Left ventricle myocardium superior (tissue), 1 donor: ENCODE results near the gene LMAN2L. TPM values are rescaled to one million over a fixed set of nuclear protein-coding genes. Genes with fewer than 3 reads are reported as not detected.
"Not testable (repeated sequence)": the region's sequence is repeated elsewhere in the genome, so short reads cannot be mapped to it uniquely, and the experiment has no call there.

Experiments used
- ATAC-seq: fragments of 200-7000 bp; cut with Tn5 transposase; one replicate; pipeline ENCODE4 v1.9.1; 2020; ENCODE audit warnings: mild to moderate bottlenecking, moderate library complexity
- DNase-seq: peaks from one replicate; pipeline ENCODE4 v3.0.0-alpha.2; 2020
- intact Hi-C: fragments of 100-400 bp; cut with micrococcal nuclease; formaldehyde crosslinking; loops from one replicate; pipeline ENCODE4 v1.11.0; 2022
- total RNA-seq: library from RNA; stranded (reverse); fragmentation: NEBNext Ultra II Directional; extraction: Animal tissue kit (Norgen Biotek cat#: 25700); gene quantifications from one replicate; pipeline ENCODE4 v1.2.1, GENCODE V29; 2021
- donor health status: DM: no; HTN: yes; CAD: no; lungs with severe emphysema.

Gene LMAN2L
- total RNA-seq, 1 donor from 2014 or later, result 25.5 TPM

DNA sequence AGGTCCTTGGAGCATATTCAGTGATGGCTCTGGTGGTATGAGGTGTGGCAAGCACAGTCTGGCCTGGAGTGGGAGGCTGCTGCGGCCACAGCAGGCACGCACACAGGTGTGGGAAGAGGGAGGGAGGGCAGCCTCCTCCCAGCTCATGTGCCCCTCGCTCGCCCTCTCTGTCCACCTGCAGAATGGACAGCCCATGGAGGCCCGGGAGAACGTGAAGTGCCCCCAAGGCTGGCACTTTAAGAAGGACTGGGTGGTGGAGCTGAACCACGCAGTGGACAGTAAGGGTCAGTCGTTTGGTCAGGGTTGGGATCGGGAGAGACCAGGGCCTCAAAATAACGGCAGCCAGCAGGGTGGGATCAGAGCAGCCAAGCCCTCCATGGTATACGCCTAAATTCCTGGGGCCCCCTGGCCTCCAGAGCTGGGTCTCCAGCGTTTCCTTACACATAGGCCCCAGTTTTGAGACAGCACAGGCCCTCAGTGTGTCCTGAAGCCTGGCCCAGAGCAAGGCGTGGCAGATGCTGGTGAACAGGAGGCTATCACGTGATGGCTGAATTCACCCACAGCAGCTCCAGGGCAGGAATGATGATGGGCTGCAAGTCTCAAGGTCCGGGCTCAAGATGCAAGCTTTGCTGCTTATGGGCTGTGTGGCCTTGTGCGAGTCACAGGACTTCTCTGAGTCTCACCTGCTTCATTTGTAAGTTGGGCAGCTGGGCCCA, 49.4 kb downstream of the LMAN2L start:
- DNase-seq, result no peak
- intact Hi-C loops, result no loop called here
- ATAC-seq, result no peak

DNA sequence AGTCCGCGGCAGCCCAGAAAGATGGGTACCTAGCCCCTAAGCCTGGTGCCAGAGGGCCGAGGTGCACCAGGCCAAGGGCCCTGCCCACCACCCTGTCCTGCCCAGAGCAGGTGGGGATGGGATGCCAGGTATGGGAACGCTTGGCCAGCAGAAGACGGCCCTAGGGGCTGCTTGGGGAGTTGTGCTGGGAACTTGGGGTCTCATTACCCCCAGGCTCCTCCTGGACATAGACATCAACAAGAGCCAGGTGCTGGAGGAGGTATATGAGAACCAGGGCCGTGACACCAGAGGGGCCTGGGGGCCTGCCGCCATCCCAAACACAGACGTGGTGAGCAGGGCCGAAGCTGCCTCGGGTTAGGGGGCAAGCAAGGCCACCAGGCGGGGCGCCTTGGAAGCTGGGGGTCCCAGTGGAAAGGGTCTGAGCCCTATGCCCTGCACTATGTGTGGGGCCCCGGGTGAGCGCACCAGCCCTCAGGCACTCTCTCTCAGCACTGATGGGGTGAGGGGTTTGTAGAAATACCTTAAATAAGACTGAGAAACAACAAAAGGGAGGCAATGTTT, 50.4 kb downstream of the LMAN2L start:
- intact Hi-C loops, result no loop called here
- no peak for ATAC-seq
- no peak for DNase-seq

DNA sequence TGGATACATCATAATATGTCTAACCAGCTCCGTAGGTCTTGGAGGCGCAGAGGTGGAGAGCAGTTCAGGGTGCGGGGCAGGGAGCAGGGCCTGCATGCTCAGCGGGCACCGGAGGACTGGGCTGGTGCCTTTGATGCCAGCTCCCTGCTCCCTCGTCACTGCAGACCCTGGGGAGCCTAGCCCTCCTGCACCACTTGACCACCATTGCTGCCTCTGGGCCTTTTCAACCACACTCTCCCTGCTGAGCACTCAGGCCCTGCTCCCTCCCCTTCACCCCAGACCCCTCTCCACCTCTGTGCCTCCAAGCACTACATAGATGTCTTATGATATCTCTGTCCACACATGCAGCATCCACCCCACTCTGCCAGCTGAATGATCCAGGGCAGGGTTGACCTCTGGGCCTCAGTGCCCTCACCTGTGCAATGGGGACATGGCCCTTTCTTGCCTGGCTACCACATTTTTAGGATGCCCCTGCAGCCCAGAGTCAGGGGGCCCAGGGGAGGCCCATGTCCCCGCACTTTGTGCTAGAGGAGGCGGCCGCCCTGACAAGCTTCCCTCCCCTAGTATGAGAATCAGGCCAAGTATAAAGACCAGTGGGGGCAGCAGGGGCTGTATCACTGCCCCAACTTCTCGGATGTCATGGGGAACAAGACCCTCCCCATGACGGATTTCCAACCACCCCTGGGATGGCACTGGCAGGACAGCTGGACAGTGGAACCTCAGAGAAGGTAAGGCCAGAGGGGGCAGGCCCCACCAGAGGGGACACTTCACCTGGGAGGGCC, 51.0 kb downstream of the LMAN2L start:
- no peak for DNase-seq
- intact Hi-C loops, result no loop called here
- no peak for ATAC-seq

DNA sequence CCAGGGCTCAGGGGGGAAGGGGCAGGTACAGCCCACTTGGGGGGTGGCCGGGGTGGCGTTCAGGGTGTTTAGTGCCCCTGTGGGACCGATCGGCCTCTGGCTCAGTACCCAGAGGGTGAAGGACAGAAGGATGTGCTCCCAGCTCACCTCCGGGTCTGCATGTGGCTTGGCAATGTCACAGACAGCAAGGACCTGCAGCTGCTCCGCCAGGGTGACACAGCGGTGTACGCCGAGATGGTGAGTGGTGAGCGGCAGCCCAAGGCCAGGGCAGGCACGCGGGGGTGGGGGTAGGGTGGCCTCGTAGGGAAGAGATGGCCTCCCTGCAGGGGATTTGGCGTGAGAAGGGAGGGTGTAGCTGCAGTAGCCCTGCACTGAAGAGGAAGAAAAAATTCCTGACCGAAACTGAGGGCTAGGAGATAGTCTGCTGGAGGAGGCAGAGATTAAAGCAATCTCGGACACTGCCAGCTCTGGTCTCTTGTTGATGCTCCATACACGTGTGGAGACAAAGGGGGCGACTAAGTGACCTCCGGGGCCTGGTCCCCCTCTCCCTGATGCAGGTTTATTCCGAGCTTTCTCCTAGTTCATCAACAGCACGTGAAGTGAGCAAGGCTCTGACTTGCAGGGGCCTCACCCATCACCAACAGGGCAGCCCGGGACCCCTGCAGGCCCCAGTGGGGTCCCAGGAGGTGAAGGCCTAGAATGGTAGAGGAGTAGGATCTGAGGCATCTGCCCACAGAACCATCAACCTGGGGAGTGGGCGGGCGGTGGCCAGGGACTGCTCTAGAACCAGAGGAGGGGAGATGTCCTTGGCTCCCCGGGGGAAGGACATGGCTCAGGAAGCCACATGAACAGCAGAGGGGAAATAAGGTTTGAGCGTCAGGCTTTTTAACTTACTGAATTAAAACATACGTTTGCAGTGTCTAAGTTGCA, 51.9 kb downstream of the LMAN2L start:
- DNase-seq (no peak), ATAC-seq (no peak)
- intact Hi-C loops, result no loop called here

DNA sequence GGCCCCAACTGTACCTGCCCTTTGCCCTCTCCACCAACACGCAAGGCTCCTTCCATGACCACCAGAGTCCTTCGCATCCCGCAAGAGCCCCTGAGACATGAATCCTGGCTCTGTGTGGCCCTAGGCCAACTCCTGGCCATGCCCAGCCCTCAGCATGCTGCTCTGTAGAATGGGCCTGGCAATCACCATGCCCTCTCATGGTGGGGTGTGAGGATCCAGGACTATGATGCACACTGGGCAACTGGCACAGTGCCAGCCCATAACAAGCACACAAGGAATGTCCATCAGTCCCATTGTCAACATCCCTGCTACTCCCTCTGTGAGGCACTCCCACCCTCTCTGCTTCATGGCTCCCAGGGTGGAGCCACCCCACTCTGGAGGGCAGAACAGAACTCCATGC, 52.6 kb downstream of the LMAN2L start:
- DNase-seq (no peak), ATAC-seq (no peak)
- intact Hi-C loops, result no loop called here

DNA sequence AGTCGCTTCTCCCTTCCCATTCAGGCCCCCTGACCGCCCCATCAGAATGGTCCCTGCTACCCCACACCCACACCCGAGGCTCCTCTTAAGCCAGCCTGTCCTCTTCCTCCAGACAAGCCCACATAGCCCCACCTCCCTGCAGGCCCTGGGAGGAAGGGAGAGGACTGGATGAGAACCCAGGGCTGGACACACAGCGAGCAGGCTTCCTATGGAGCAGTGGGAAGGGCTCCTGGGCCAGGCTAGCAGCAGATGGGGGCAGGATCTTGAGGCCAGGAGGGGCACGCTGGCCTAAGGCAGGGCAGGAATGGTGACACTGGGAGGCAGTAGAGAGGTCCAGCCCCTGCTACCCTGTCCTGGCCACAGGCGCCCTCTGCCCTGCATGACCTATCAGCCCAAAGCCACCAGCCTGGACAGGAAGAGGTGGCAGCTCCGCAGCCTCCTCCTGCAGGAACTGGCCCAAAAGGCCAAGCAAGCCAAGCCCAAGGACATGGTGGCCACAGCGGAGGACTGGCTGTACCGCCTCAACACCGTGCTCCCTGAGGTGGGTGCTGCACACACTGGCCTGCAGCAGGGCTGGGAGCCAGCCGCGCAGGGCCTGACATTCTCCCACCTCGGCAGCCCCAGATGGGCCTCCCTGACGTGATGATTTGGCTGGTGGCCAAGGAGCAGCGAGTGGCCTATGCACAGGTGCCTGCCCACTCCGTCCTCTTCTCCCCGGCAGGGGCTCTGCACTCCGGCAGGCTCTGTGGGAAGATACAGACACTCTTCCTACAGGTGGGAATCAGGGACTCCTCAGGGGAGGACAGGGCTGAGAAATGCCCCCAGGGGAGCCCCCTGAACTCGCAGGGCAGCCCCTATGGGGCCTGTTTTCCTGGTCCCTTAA, 54.0 kb downstream of the LMAN2L start:
- ATAC-seq (peak; percentile 60), DNase-seq (peak; percentile 58)
- intact Hi-C loops, result no loop called here

DNA sequence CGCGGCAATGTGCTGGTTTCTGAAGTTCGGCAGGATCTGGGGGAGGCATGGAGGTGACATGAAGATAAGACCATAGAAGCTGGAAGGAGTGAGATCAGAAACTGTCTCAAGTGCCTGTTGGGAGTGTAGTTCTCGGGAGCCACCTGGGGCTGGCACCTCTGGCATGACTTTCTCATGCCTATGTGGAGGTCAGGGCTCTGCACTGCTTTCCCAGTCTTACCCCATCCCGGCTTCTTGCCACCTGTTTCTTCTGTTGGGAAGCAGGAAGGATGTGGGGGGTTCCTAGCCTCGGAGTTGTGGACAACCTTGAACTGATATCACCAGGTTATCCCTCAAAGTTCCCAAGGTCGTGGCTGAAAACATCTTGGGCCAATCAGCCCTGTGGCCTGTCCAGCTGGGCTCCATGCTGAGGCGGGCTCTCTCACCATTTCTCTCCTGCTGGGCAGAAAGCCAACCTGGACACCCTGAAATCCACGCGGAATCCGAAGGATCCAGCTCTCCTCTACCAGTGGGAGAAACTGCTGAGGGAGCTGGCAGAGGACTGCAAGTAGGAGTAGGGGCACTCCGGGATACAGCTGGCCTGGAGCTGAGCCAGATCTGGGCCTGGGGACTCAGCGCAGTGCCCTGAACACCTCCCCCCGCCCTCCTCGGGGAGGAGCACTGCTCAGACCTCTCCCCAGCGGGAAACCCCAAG, 54.8 kb downstream of the LMAN2L start:
- ATAC-seq (no peak), DNase-seq (no peak)
- intact Hi-C loops, result no loop called here

DNA sequence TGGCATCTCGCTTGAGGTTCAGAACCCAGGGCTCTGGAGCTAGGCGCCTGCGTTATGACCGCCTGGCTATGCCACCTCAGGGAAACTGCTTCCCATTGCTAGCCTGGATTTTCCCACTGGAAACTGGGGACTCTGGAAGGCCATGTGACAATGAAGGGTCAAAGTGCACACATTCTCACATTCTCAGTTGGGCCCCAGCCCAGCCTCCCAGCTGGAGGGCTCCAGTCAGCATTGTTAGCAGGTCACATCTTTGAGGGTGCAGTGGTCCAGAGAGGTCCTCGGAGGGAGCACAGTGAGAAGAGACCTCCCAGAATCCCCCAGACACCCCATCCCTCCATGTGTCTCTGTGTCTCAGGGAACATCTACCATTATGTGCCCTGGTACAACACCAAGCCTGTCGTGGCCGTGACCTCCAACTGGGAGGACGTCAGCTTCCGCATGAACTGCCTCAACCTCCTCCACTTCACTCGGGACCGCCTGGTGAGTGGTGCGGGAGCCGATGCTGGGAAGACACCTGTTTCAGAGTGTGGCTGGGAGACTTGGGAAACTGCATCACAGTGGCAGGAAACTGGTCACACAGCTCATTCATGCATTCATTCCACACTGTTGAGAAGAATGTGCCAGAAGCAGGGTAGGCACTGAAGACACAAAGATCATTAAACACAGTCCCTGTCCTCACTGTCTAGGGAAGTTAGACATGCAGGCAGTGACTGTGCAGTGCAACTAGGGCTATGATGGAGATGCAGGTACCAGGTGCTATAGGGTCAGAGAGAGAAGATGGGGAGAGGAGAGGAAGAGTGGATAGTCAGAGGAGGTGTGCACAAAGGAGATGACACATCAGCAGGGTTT, 55.7 kb downstream of the LMAN2L start:
- ATAC-seq (no peak), DNase-seq (no peak)
- intact Hi-C loops, result no loop called here

DNA sequence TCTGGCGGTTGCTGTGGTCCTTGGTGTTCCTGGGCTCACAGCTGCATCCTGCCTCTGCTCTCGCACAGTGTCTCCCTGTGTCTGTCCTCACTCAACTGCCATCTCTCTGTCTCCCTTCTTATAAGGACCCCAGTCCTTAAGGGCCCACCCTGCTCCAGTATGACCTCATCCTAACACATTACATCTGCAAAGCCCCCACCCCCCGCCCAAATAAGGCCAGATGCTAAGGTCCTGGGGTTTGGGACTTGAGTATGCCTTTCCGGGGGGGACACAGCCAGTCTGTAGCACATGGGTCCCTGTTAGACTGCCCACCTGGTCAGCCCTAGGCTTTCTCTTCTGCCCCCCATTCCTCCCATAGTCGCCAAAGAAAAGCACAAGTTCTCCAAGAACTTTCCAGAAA, 56.6 kb downstream of the LMAN2L start:
- intact Hi-C loops, result no loop called here
- no peak for DNase-seq
- ATAC-seq, result no peak

DNA sequence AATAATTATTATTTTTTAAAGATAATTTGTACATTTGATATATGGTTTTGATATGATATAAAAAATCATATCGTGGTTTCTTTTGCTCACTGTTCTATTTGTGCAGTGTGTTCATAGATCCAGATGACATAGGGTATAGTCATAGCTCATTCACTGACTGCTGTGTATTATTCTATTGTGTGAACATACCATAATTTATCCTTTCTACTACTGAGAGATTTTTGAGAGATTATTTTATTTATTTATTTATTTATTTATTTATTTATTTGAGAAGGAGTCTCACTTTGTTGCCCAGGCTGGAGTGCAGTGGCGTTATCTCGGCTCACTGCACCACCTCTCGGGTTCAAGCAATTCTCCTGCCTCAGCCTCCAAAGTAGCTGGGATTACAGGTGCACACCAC, 58.3 kb downstream of the LMAN2L start:
- intact Hi-C loops, result no loop called here
- ATAC-seq (no peak), DNase-seq (no peak)

DNA sequence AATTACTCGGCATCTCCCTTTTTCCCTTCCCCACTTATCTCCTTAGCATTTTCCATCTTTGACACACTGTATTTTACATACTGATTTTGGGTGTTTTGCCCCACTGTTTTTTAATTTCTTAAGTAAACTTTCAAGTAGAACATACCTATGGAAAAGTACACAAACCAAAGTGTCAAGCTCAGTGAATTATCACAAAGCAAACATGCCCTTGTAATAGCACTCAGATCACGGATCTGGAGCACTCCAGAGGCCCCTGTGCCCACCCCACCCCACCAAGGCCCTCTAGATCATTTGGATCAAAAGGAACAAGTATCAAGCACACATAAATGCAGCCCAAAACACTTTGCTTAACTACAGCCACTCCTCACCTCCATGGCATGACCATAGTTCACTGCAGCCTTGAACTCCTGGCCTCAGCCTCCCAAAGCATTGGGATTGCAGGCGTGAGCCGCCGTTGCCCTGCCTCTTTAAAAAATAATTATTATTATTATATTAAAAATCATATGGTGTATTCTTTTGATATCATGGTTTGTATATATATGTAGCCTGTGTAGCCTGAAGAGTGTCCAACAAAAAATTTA, 59.2 kb downstream of the LMAN2L start:
- DNase-seq, result no peak
- ATAC-seq, result no peak
- intact Hi-C loops, result no loop called here

DNA sequence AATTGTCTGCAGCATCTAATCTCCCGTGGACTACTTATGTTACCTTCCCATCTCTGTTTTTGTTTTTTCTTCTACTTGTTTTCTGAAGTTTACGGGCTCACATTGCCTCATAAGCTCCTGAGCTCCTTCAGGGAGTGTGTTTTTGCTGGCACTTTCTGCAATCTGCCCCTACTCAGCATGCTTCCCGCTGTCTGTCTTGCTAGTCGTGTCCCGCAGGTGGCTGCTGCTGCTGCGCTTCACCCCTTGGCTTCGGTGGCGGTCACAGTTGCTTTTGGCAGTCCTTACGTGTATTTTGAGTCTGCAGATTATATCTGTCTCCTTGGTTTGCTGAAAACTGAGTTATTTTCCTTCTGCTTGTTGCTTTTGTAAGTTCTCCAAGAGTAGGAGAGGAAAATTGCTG, 60.0 kb downstream of the LMAN2L start:
- intact Hi-C loops, result no loop called here
- ATAC-seq, result no peak
- no peak for DNase-seq

DNA sequence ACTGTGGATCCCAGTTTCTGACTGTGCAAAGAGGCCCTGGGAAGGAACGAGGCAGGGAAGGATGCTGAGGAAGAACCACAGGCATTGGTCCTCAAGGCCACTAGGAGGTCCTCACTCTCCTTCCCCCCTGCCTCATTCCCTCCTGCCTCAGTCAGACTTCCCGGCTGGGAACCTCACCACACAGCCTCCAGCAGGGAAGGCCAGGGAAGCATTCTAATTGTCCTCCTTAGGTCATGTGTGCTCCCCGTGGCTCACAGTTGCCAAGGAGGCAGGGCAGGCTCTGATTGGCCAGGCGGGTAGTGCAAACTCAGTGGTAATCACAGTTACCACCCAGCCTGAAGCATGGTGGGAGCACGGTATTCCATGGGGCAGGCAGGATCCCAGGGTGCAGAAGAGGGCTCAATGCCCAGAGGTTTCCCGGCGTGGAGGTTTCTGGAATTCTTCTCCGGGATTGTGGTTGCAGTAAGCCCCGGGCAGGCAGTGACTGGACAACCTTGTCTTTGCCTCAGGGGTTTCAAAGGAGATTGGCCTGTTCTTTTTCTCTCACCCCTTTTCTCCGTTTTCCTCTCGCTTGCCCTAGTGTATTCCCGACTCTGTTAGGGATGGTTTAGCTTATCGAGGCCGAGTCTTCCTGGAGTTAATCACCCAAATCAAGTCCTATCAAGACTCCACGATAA, 70.2 kb downstream of the LMAN2L start:
- DNase-seq (no peak), ATAC-seq (no peak)
- intact Hi-C loops, result no loop called here

DNA sequence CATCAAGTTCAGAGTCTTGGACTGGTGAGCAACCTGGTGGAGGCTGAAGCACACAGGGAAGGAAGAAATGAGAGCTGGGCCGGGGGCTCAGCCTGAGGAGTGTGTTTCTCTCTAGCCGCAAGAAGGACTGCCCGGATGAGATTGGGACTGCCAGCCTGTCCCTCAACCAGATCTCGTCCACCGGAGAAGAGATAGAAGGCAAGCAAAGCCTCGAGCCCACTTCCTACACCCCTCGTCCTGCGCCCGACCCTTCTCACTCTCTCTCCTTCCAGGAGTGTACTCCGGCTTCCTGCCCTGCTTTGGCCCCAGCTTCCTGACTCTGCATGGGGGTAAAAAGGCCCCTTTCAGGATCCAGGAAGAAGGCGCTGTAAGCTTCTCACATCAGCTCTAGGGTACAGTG, 71.1 kb downstream of the LMAN2L start:
- intact Hi-C loops, result no loop called here
- ATAC-seq, result no peak
- no peak for DNase-seq

DNA sequence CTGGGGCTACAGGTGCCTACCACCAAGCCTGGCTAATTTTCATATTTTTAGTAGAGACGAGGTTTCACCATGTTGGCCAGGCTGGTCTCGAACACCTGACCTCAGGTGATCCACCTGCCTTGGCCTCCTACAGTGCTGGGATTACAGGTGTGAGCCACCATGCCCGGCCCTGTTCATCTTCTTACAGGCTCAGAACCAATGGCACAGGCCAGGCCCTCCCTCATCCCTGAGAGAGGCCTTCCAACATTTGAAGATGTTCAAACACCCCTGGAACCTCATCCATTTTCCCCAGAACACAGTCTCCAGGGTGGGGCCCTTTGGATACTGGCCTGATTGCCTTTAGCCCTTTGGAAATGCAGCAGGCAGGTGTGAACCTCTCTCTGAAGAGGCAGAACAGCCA, 74.1 kb downstream of the LMAN2L start:
- DNase-seq, intact Hi-C loops, ATAC-seq: not testable (repeated sequence)

DNA sequence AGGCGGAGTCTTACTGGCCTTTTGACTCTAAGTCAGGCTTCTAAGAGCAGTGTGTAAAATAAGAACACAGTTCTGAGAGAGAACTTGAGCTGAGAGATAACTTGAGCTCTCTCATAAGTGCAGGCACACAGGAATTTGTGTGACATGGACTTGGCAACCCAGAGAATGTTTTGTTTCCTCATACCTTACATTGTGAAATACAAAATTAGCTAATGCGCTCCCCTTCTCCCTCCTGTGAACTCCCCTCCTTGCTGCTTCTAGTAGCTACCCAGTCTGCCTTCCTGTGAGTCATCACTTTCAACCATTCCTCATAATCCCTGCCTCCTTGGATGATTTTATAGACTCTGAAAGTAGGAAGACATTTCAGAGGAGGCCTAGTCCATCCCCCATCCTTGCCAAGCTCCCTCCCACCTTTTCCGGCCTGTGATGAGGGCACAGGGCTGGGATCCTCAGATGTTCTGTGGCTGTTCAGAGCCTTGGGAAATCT, 74.7 kb downstream of the LMAN2L start:
- ATAC-seq (peak; percentile 89), DNase-seq (no peak)
- intact Hi-C loops, result no loop called here
